Sigmoid colon (tissue), 4 donors: Measurements from ENCODE around the gene SPATA31C2.

ENCODE experiments used
- CTCF ChIP-seq, 4 experiments: fragments of 450-650 bp in 3 of 4; fragments of 200-600 bp in 1 of 4; IDR thresholded peaks; one replicate each; pipeline ENCODE4 v1.5.1; 2016 to 2019; ENCODE audit warnings: antibody characterized with exemption in 4 of 4, mild to moderate bottlenecking in 3 of 4, moderate library complexity in 2 of 4
- EP300 ChIP-seq, 4 donors: sonication (generic); formaldehyde crosslinking; IDR thresholded peaks; one replicate each; pipeline ENCODE4 v1.6.1; 2017; ENCODE audit warnings: antibody characterized with exemption in 4 of 4

- TF ChIP-seq CTCF (IDR thresholded peaks at IDR 0.05) (no peak), EP300 (IDR thresholded peaks at IDR 0.05) (no peak)
These were observed 28.4 kb upstream of the SPATA31C2 start for GRCh38 chr9:88166660-88167059.
